AG04450 (cell line): ENCODE results near the gene LRRD1. TPM values are rescaled to one million over a fixed set of nuclear protein-coding genes. Genes with fewer than 3 reads are reported as not detected.

Experiments
- CTCF ChIA-PET: fragments of 300-600, 350-600 bp; formaldehyde crosslinking; extraction: SDS; loops from one replicate; lab custom pipeline; 2022; ENCODE audit warnings: antibody characterized with exemption, inconsistent platforms; lab: Charles Lee
- POLR2A ChIA-PET: fragments of 350-600 bp; formaldehyde crosslinking; extraction: SDS; loops from one replicate; lab custom pipeline; 2021; ENCODE audit warnings: antibody characterized with exemption, inconsistent platforms; lab: Yijun Ruan, JAX
- DNase-seq: peaks from one replicate; pipeline ENCODE4 v3.0.0-alpha.2; 2011; ENCODE audit warnings: low read depth, low spot score
- H3K27ac ChIP-seq: one replicate; pipeline ENCODE4 v1.5.1; 2012; ENCODE audit warnings: low read depth, low read length, control low read depth
- H3K27me3 ChIP-seq: one replicate; pipeline ENCODE4 v1.6.0; 2012; ENCODE audit warnings: low read length; ENCODE audit not compliant: control insufficient read depth, insufficient read depth
- H3K4me3 ChIP-seq: 2 replicates; pipeline ENCODE4 v1.5.1; 2011; ENCODE audit warnings: mild to moderate bottlenecking, low read depth, low read length, control low read depth
- H3K9me3 ChIP-seq: 2 replicates; pipeline ENCODE4 v1.5.1; 2012; ENCODE audit warnings: low read length; ENCODE audit not compliant: control insufficient read depth, insufficient read depth
- polyA minus RNA-seq: library from RNA; depleted of rRNA, polyadenylated mRNA; stranded (reverse); fragments of >200 nt; gene quantifications from 2 replicates; pipeline ENCODE4 v1.2.3, GENCODE V29; 2011; rRNA and poly(A)+ RNA removed
- polyA plus RNA-seq: library from polyadenylated mRNA; depleted of rRNA; stranded (reverse); fragments of >200 nt; gene quantifications from 2 replicates; pipeline ENCODE4 v1.2.3, GENCODE V29; 2011; rRNA removed
- TF ChIP-seq, protein P1 (sequence below): IDR thresholded peaks from 2 replicates; pipeline ENCODE4 v1.5.1; 2011; ENCODE audit warnings: low read depth, low read length, control low read depth, inconsistent platforms

LRRD1 gene
- polyA plus RNA-seq (not detected in 2 replicates), polyA minus RNA-seq (not detected in 2 replicates)

GRCh38 chr7:92178928-92179924 is at the start of gene LRRD1:
LRRD1 (minus strand) TSS chr7:92179142; CDS start chr7:92165202, 13,940 bp downstream.
- no peaks in the 10 kb centered on the region; the same call in 1 of the 2 replicates for H3K9me3 ChIP-seq
- DNase-seq = peak; percentile 44
- H3K27ac ChIP-seq = peak within 1 kb of the TSS; percentile 41
- ChIA-PET POLR2A (interaction anchor here (0.7 to 1.0 kb wide), 2 partner anchors 45 to 268 kb away, joined by 3 read pairs; partner anchors contain the start of genes CYP51A1 and GATAD1), CTCF (interaction anchor here (0.6 to 2.2 kb wide), 45 partner anchors 10 to 1664 kb away, joined by 3 to 41 read pairs (median 4); partner anchors contain the start of genes ANKIB1, GATAD1 and KRIT1)
- no peaks in the 10 kb centered on the region for H3K27me3 ChIP-seq
- TF ChIP-seq, protein P1, sequence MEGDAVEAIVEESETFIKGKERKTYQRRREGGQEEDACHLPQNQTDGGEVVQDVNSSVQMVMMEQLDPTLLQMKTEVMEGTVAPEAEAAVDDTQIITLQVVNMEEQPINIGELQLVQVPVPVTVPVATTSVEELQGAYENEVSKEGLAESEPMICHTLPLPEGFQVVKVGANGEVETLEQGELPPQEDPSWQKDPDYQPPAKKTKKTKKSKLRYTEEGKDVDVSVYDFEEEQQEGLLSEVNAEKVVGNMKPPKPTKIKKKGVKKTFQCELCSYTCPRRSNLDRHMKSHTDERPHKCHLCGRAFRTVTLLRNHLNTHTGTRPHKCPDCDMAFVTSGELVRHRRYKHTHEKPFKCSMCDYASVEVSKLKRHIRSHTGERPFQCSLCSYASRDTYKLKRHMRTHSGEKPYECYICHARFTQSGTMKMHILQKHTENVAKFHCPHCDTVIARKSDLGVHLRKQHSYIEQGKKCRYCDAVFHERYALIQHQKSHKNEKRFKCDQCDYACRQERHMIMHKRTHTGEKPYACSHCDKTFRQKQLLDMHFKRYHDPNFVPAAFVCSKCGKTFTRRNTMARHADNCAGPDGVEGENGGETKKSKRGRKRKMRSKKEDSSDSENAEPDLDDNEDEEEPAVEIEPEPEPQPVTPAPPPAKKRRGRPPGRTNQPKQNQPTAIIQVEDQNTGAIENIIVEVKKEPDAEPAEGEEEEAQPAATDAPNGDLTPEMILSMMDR = peak; percentile 95
- peak within 1 kb of the TSS; percentile 57 for H3K4me3 ChIP-seq

- H3K27me3 ChIP-seq = no peaks in the 10 kb centered on the region
- CTCF ChIA-PET = interaction anchor here (1.3 kb wide), 1 partner anchor 218 kb away, joined by 5 read pairs; the partner anchor contains the start of gene GATAD1
- no peaks in the 10 kb centered on the region for H3K9me3 ChIP-seq
- TF ChIP-seq, protein P1 = no peak
- no peak for DNase-seq
- no peak overlapping the region for H3K27ac ChIP-seq
- H3K4me3 ChIP-seq = no peak overlapping the region
- POLR2A ChIA-PET = no interaction called here
Measured at GRCh38 chr7:92228742-92229141, 49.8 kb upstream of the LRRD1 start.

DNA sequence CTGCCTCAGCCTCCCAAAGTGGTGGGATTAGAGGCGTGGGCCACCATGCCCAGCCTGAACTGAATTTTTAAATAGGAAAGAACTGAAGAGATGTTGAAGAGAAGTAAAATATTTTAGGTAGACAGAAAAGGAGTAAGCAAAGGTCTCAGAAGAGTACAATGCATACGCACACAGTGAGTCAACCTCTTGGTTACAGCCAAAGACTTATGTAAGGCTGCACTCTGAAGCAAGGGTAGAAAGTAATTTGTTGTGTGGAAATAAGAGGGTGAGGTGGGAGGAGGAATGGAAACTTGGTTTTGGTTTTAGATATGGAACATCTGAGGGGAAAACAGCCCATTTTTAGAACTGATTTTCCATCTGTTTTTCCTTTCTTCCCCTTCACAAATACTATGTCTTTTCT is 49.2 kb upstream of the LRRD1 start:
- H3K27ac ChIP-seq = no peak overlapping the region
- H3K27me3 ChIP-seq = no peaks in the 10 kb centered on the region
- POLR2A ChIA-PET = interaction anchor here (0.9 kb wide), 1 partner anchor 232 kb away, joined by 3 read pairs; no protein-coding TSS in a partner anchor
- CTCF ChIA-PET = no interaction called here
- no peaks in the 10 kb centered on the region for H3K9me3 ChIP-seq
- no peak overlapping the region for H3K4me3 ChIP-seq
- TF ChIP-seq, protein P1 = no peak
- DNase-seq = no peak

DNA sequence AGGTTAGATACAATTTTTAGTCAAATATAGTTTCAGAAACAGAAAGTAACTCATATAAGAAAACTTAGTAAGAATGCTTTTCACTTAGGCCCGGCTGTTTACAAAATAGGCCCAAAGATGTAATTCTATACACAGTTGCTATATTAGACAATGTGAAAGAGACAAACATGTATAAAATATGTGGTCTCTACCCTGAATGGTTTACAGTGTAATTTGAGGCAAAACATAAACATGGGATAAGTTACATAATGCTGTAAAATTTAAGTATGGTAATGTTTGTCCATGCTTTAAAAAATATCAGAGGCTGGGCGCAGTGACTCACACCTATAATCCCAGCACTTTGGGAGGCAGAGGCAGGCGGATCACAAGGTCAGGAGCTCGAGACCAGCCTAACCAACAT is 48.0 kb upstream of the LRRD1 start:
- ChIA-PET POLR2A (interaction anchor here (0.9 kb wide), 1 partner anchor 231 kb away, joined by 3 read pairs; no protein-coding TSS in a partner anchor), CTCF (no interaction called here)
- DNase-seq = peak; percentile 18
- TF ChIP-seq, protein P1 = no peak
- Histone ChIP-seq H3K9me3 (no peaks in the 10 kb centered on the region), H3K4me3 (no peak overlapping the region), H3K27ac (no peak overlapping the region), H3K27me3 (no peaks in the 10 kb centered on the region)
